Epithelial cell of prostate (primary cell): ENCODE data around the gene LRRIQ1.
A peak's percentile ranks its signal among the peaks of the same experiment; 100 is the strongest.
"Not testable (repeated sequence)": the region's sequence is repeated elsewhere in the genome, so short reads cannot be mapped to it uniquely, and the experiment has no call there.

ENCODE experiments used
- DNase-seq: peaks from one replicate; pipeline ENCODE4 v3.0.0-alpha.2; 2011; ENCODE audit warnings: low read depth, low spot score
- H3K27ac ChIP-seq: fragments of 450-650 bp; 2 replicates; pipeline ENCODE4 v1.5.1; 2017; ENCODE audit warnings: mild to moderate bottlenecking

The LRRIQ1 gene, protein sequence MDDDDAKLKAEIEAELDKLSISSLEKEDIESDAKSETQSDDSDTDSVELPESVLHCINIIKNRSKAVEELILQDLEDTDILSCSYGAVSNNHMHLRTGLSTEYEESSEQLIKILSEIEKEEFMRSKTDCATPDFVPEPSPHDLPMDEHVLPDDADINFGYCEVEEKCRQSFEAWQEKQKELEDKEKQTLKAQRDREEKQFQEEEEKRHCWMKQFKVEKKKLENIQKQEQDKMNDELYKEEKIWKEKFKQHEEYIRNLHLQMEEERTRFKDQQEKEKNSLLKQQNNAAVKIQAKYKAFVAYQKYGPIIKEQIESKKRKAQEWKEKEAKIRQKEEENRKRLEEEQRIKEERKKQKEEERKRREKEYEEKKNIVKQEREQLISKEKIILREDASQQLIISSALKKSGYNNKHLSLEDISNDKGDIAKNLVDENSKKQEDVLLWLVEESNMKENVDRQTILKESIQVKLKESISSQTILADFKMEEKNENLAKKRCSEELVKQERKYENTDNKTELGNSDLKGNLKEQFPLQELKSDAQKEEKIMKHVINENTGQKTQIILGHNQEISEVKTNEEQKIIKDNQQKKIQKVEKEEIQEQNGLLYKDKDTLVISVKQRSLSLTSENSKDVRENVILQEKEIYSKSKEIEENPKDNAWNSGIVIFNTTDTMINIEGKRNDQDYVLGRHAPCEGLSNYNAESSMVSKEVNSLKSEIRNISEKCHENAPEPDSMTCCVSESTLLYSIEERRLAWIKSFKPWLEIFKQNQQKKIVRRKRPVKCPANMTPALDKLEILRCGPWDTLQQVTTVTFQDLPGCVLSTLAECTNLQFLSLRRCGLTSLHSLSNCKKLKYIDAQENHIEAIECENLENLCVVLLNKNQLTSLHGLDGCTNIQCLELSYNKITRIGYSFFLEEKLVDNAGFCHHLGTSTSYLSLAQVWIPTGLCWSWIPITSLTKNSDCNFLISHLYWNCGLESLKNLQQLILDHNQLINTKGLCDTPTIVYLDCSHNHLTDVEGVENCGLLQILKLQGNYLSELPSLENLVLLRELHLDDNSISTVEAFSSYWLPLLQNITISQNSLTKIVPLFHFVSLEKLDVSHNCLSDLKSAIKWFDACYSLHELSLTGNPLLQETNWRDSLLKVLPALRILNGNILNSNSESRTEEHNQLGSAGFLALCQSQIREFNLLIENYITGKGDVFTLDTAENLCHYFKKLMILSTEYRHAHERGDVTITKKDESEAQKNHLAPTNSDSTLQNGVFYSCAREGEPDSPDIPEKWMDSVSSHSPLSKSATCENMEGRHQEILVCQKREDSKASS (N-terminal part only)

DNA sequence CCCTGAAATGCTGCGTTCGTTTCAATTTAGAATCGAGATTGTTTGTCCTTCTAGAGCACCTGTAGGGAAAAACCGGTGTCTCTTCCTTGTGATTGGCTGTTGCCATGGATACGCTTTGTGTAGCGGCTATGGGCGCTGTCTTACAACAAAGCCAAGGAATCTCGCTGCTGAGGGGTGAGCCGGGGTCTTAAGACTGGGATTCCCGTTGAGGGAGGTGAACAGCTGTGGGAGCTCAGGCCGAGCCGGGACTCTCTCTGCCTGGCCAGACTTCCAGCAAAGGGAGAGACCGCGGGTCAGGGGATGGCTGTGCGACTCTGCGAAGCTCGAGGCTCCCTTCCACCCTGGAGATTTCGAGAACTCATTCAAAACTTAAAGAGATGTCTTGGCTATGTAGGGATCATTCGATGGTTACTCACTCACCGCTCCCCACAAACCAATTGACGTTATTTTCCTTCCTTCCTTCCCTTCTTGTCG lies at the start of gene LRRIQ1, which contains the start of gene TSPAN19:
Gene LRRIQ1, plus strand, starts transcription at position 118 of the 474 bp plus-strand sequence. CDS start 1,826 bp downstream, outside the sequence.
Gene TSPAN19, minus strand, starts transcription at position 44 of the 474 bp plus-strand sequence. CDS start 6,331 bp downstream, outside the sequence.
- no peak within 1 kb of the TSS for H3K27ac ChIP-seq
- peak; percentile 31 for DNase-seq

DNA sequence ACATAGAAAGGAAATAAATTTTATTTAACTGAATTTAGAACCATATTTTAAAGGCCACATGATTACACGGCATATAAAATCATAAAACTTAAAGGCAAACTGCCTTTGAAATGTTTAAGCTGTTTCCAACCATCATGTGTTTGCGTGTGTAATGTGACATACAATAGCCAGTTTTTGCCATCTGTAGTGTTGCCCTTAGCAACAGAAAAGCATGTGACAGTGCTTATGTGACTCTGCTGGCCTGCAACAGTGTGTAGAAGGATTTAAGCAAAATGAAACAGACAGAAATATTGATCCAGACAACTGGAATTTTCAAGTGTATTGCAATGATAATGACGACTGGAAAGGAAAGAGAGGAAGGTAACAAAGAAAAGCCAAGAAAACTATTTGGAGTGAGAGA lies 49.6 kb upstream of the LRRIQ1 start:
- DNase-seq: no peak
- H3K27ac ChIP-seq: no peak overlapping the region

DNA sequence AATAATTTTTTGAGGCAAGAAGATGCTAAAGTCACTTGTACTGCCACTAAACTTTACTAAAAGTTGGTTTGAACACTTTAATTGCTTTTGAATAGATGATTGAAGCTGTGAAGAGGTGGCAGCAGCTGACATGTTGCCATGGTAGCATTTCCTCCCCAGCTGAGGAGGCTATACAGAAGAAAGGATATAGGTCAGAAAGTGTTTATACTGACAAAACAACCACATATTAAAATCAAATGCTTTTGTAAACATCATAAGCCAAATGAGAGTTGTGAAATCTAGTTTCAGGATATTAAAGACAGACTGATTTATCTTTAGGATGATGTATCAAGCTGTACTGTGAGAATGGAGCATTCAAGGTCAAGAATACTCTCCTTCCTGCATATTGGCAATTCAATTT lies 41.7 kb upstream of the LRRIQ1 start:
- H3K27ac ChIP-seq: no peak overlapping the region
- no peak for DNase-seq

DNA sequence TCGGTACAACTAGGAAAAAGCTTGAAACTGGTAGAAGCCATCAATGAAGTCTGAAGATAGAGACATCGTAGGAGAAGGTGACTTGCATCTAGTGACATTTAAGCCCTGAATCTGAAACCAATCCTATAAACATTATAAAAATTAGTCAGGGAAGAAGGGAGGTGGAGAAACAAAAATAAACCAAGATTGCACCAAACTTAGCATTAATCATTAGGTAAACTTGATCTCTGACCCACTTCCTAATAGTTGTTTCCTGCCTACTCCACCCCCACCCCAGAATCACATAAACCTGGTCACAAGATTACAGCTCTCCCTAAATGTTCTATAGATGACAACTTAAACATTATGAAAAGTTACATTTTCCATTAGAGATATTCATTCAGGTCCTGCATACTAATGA lies 40.5 kb upstream of the LRRIQ1 start:
- no peak overlapping the region for H3K27ac ChIP-seq
- DNase-seq: no peak

DNA sequence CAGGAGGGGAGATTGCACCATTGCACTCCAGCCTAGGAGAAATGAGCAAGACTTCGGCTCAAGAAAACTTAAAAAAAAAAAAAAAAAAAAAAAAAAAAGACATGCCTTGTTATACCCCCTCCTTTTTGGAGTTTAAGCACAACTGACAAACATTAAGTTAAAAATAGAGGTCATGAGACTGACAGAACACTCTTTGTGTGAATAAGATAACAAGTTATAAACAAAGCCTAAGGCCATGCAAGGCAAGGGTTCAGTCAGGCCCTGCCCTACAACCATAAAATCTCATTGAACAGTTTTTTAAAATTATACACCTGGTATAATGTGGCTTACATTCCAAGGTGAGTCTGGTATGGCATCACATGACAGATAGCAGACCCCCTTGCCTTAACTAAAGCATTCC lies 39.4 kb upstream of the LRRIQ1 start:
- no peak overlapping the region for H3K27ac ChIP-seq
- no peak for DNase-seq

DNA sequence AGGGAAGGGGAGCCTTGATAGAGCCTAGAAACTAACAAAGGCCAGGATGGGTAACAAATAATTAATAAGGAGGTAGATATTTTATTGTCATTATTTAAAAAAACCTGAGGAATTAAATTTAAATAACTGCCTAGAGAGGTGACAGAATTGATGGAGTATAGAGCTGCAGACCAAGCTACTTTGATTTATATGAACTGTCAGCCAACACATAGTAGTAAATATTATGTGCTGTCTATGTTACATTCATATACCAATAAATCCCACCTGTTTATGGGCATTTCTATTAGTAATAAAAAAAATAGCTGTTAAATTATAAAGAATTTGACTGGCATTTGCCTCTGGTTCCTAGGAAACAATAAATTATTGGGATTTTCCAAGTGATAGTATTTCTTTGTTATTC lies 37.8 kb upstream of the LRRIQ1 start:
- H3K27ac ChIP-seq: no peak overlapping the region
- no peak for DNase-seq

DNA sequence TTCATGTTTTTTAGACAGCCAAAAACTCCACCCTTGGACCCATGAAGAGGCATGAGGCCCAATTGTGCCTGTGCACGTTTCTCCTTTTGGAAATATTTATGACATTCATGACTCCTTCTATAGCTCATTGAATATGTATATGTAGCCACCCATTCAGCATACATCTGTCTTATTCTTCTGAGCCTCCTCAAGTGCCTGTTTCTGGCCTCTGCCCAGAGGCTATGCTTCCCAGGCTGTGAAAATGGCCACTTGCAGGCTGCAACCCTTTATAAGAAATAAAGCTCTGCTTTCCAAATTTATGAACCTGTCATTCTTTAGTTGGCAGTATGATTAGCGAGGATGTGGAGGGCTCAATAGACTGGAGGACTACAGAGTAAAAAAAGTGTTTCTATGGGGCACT lies 35.4 kb upstream of the LRRIQ1 start:
- H3K27ac ChIP-seq: no peak overlapping the region
- DNase-seq: no peak

DNA sequence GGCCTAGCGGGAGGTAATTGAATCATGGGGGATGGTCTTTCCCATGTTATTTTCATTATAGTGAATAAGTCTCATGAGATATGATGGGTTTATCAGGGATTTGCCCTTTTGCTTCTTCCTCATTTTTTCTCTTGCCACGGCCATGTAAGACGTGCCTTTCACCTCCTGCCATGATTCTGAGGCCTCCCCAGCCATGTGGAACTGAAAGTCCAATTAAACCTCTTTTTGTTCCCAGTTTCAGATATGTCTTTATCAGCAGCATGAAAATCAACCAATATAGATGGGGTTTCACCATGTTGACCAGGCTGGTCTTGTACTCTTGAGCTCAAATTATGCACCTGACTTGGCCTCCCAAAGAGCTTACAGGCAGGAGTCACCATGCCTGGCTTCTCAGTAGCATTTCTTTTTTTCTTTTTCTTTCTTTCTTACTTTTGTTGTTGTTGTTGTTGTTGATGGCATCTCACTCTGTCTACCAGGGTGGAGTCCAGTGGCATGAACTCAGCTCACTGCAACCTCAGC lies 33.3 kb upstream of the LRRIQ1 start:
- H3K27ac ChIP-seq: no peak overlapping the region
- no peak for DNase-seq

DNA sequence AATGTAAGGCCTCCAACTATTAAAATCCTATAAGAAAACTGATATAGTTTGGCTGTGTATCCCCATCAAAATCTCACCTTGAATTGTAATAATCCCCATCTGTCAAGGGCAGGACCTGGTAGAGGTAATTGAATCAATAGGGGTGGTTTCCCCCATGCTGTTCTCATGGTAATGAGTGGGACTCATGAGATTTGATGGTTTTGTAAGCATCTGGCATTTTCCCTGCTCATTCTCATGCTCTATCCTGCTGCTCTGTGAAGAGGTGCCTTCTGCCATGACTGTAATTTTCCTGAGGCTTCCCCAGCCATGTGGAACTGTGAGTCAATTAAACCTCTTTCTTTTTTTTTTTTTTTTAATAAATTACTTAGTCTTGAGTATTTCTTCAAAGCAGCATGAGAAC lies 31.9 kb upstream of the LRRIQ1 start:
- no peak overlapping the region for H3K27ac ChIP-seq
- DNase-seq: no peak

DNA sequence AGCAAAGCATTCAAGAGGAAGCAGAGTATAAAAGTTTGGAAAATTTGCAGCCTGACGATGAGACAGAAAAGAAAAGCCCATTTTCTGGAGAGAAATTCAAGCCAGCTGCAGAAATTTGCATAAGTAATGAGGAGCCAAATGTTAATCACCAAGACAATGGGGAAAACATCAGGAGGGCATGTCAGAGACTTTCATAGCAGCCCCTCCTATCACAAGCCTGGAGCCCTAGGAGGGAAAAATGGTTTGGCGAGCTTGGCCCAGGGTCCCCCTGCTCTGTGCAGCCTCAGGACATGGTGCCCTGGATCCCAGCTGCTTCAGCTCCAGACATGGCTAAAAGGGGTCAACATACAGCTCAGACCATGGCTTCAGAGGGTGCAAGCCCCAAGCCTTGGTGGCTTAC lies 31.1 kb upstream of the LRRIQ1 start:
- H3K27ac ChIP-seq, DNase-seq: not testable (repeated sequence)

DNA sequence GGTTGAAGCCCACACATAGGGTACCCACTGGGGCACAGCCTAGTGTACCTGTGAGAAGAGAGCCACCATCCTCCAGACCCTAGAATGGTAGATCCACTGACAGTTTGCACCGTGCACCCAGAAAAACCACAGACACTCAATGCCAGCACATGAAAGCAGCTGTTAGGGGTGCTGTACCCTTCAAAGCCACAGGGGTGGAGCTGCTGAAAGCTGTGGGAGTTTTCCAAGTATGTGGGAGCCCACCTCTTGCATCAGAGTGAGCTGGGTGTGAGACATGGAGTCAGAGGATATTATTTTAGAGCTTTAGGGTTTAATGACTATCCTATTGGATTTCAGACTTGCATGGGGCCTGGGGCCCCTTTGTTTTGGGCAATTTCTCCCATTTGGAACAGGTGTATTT lies 30.5 kb upstream of the LRRIQ1 start:
- no peak for DNase-seq
- H3K27ac ChIP-seq: no peak overlapping the region

DNA sequence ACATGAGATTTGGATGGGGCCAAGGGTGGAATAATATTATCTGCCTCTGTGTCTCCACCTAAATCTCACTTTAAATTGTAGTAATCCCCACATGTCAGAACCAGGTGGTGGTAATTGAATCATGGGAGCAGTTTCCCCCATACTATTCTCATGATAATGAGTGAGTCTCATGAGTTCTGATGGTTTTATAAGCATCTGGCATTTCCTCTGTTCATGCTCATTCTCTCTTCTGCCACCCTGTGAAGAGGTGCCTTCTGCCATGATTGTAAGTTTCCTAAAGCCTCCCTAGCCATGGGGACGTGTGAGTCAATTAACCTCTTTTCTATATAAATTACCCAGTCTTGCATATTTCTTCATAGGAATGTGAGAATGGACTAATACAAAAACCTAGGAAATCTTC lies 29.9 kb upstream of the LRRIQ1 start:
- no peak for DNase-seq
- H3K27ac ChIP-seq: no peak overlapping the region

DNA sequence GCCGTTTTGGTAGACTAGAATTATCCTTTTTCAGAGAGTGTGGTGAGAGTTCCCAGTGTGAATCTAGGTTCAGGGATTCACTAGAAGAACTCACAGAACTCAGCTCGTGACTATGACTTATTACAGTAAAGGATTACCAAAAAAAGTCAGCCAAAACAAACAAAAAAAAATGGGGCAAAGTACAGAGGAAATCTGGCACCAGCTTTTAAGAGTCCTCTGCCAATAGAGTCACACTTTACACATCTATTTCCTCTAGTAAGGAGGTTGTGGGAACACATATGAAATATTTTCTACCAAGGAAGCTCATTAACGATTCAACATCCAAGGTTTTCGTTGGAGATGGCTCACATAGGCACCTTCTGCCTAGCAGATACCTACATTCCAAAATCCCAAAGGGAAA lies 28.3 kb upstream of the LRRIQ1 start:
- no peak for DNase-seq
- H3K27ac ChIP-seq: peak overlapping the region; percentile 20

DNA sequence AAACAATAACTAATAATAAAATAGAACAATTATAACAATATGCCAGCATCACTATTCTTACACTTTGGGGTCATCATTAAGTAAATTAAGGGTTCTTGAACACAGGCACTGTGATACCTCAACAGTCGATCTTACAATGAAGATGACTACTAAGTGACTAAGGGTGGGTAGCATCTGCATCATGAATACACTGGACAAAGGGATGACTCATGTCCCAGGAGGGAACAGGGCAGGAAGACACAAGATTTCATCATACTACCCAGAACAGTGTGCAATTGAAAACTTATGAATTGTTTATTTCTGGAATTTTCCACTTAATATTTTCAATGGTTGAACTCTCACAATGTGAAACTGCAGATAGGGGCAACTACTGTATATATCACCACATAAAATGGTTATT lies 19.7 kb upstream of the LRRIQ1 start:
- peak overlapping the region; percentile 59 for H3K27ac ChIP-seq
- peak; percentile 86 for DNase-seq

DNA sequence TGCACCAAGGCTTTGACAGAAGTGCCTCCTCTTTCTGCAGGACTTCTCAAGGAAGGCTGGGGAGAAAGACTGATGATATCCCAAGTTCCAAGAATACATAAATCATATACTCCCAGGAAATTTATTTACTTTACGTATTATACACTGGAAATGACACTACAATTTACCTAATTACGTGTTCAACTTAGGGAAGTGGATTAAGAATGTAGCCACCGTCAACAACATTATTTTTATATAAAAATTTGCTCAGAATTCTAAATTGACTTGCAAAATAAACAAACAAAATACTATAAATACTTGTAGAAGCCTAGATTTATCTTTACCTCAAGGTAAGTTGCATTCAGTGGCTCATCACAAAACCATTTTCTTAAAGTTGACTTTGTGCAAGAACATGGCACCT lies 19.0 kb upstream of the LRRIQ1 start:
- no peak for DNase-seq
- peak overlapping the region; percentile 59 for H3K27ac ChIP-seq

DNA sequence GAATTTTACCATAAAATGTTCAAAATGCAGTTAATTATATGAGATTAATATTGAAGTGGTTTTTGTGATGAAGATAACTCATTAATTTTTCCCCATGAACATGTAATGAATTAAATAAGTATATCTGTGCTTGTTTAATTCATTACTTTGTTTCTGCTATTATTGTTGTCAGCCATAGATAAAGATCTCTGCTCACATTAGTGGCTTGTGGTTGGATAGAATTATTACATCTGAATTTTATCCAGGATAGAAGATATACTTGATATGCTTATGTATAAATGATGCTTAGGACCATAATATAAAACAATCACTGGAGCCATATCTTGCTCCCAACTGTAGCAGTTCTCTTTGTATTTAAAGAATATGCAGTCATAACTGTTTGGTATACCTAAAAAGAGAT lies 18.5 kb upstream of the LRRIQ1 start:
- peak overlapping the region; percentile 59 for H3K27ac ChIP-seq
- DNase-seq: no peak

DNA sequence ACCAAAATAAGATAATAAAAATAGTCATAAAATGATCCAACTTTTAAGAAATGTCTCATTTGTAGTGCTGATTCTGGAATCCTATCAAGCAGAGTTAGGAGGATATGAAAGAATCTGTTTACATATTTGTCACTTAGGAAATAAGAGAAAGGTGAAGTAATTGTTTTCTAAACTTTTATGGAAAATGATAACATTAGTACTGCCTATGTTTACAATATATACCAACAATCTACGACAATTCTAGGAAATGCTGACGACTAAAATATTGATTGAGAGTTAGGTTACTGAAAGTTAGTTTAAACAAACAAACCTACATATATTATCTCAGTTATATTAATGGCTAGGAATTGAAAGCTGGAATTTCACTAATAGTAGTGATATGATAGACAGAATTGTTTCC lies 18.1 kb upstream of the LRRIQ1 start:
- DNase-seq: no peak

DNA sequence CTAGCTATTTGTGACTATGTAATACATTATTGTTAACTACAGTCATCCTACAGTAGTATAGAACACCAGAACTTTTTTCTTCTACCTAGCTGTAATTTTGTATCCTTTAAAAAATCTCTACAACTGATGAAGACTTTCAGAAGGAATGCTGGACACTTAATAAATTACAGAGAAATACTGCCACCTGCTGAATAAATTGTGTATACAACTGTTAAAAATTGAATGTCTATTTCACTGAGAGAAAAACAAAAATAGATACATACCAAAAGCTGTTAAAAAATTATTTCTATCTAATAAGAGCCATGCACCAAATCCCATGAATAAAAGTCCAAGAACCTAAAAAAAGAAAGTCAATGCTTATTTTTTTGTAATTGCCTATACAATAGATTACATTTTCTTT lies 6.7 kb upstream of the LRRIQ1 start:
- no peak for DNase-seq
- H3K27ac ChIP-seq: no peak overlapping the region

More for the DNA sequence above, 18.1 kb upstream of the LRRIQ1 start:
- no peak overlapping the region for H3K27ac ChIP-seq

DNA sequence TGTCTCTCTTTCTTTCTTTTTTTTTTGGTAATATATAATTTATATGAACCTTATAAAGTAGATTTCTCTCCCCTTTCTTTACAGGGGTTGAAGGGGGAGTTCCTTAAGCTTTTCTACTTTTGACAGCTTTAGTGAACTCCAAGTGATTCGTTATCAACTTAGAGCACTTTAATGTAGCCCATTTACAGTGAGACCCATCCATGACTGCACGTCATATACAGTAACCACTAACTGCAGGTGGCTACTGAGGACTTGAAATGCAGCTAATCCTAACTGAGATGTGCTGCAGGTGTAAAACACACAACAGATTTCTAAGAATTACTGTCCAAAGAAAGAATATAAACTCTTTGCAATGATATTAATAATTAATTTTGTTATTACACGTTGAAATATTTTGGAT lies 582 bp downstream of the LRRIQ1 start:
- H3K27ac ChIP-seq: no peak overlapping the region
- no peak for DNase-seq

DNA sequence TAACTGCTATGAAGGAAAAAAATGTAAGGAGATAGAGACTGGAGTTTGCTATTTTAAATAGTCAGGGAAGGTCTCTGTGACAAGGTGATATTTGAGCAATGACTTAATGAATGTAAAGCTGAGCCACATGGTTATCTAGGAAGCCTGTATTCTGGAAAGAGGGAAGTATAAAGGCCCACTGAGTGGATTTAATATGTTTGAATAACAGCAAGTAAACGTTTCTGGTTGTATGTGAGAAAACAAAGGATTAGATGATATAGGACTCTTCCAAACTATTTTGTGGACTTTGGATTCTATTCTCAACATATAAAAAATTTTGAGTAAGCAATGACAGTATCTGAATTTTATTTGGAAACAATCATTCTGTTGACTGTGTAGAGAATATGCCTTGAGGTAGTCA lies 5.2 kb downstream of the LRRIQ1 start:
- H3K27ac ChIP-seq: no peak overlapping the region
- DNase-seq: no peak
